Keratinocyte (primary cell): ENCODE data around the gene LRRC37A3.
"Not testable (repeated sequence)": the region's sequence is repeated elsewhere in the genome, so short reads cannot be mapped to it uniquely, and the experiment has no call there.

Experiments used
- CTCF ChIP-seq, 3 experiments: IDR thresholded peaks in 1 of 3; conservative IDR thresholded peaks in 1 of 3; optimal IDR thresholded peaks in 1 of 3; 2 replicates in 2 of 3; 3 replicates in 1 of 3; pipeline versions ENCODE3 to v1.5.1; 2011; ENCODE audit warnings: low read length in 3 of 3, mild to moderate bottlenecking in 3 of 3, moderate library complexity in 2 of 3, control low read depth in 1 of 3, inconsistent platforms in 1 of 3; ENCODE audit not compliant: insufficient read depth in 2 of 3; ENCODE audit errors: extremely low read depth in 1 of 3
- EZH2 ChIP-seq: IDR thresholded peaks from one replicate; pipeline ENCODE4 v1.6.1; 2012; ENCODE audit warnings: inconsistent platforms, mild to moderate bottlenecking, low read length, moderate library complexity

GRCh38 chr17:64836623-64837017 lies 82.7 kb downstream of the LRRC37A3 start:
- TF ChIP-seq CTCF (optimal IDR thresholded peaks at IDR 0.05 in 1 of 3, IDR thresholded peaks at IDR 0.05 in 1 of 3, conservative IDR thresholded peaks at IDR 0.05 in 1 of 3; ENCODE audit: extremely low read depth in 1 of 3, insufficient read depth in 2 of 3, low read length in 3 of 3); EZH2: not testable (repeated sequence)
